Vagina (tissue), 2 donors: ENCODE results near the gene COPA. TPM values are rescaled to one million over a fixed set of nuclear protein-coding genes. Genes with fewer than 3 reads are reported as not detected.

ENCODE experiments used
- DNase-seq, 2 donors: peaks; one replicate each; pipeline ENCODE4 v3.0.0-alpha.2; 2017; ENCODE audit errors: extremely low spot score in 2 of 2
- H3K27ac ChIP-seq: fragments of 200-600 bp; sonication (generic); one replicate; pipeline ENCODE4 v1.5.1; 2019
- H3K27me3 ChIP-seq: fragments of 200-600 bp; sonication (generic); one replicate; pipeline ENCODE4 v1.5.1; 2019
- H3K36me3 ChIP-seq, 2 donors: fragments of 200-600 bp; sonication (generic); one replicate each; pipeline ENCODE4 v1.5.1; 2017 to 2019
- H3K4me1 ChIP-seq: fragments of 200-600 bp; sonication (generic); one replicate; pipeline ENCODE4 v1.5.1; 2019
- H3K4me3 ChIP-seq, 2 donors: fragments of 200-600 bp; sonication (generic); 1 replicate in 1 of 2; 2 replicates in 1 of 2; pipeline ENCODE4 v1.5.1; 2016 to 2019
- H3K9me3 ChIP-seq: fragments of 200-600 bp; sonication (generic); one replicate; pipeline ENCODE4 v1.5.1; 2019
- POLR2A ChIP-seq, 2 donors: fragments of 450-650 bp; IDR thresholded peaks; one replicate each; pipeline ENCODE4 v1.6.1; 2017; ENCODE audit warnings: antibody characterized with exemption in 2 of 2, mild to moderate bottlenecking in 2 of 2, moderate library complexity in 2 of 2
- POLR2AphosphoS5 ChIP-seq, 2 donors: sonication (generic); formaldehyde crosslinking; IDR thresholded peaks; one replicate each; pipeline ENCODE4 v1.9.0; 2017; ENCODE audit warnings: antibody characterized with exemption in 2 of 2, mild to moderate bottlenecking in 2 of 2, low read depth in 1 of 2; ENCODE audit not compliant: insufficient read depth in 1 of 2
- intact Hi-C: fragments of 100-400 bp; cut with DNase I; formaldehyde crosslinking; loops from one replicate; pipeline ENCODE4 v1.15.1; 2023
- small RNA-seq: library from RNA; depleted of rRNA; stranded (forward); fragments of <200 nt; gene quantifications from one replicate; pipeline ENCODE3, GENCODE V24; 2016
- total RNA-seq: library from RNA; depleted of rRNA; stranded (reverse); fragments of >200 nt; gene quantifications from one replicate; pipeline ENCODE4 v1.2.3, GENCODE V29; 2016
- TF ChIP-seq, protein P1 (sequence below), 3 experiments: fragments of 450-650 bp in 2 of 3; fragments of 200-600 bp in 1 of 3; sonication (generic) in 1 of 3; IDR thresholded peaks; one replicate each; pipeline ENCODE4 v1.5.1; 2017 to 2019; ENCODE audit warnings: antibody characterized with exemption in 3 of 3, mild to moderate bottlenecking in 2 of 3, moderate library complexity in 2 of 3

Gene COPA
- total RNA-seq, 1 donor from 2014 or later: 106 TPM

- DNase-seq: no peak
- TF ChIP-seq POLR2A (IDR thresholded peaks at IDR 0.05) (no peak), POLR2AphosphoS5 (IDR thresholded peaks at IDR 0.05; ENCODE audit: insufficient read depth in 1 of 2, low read depth in 1 of 2) (no peak)
- TF ChIP-seq, protein P1, sequence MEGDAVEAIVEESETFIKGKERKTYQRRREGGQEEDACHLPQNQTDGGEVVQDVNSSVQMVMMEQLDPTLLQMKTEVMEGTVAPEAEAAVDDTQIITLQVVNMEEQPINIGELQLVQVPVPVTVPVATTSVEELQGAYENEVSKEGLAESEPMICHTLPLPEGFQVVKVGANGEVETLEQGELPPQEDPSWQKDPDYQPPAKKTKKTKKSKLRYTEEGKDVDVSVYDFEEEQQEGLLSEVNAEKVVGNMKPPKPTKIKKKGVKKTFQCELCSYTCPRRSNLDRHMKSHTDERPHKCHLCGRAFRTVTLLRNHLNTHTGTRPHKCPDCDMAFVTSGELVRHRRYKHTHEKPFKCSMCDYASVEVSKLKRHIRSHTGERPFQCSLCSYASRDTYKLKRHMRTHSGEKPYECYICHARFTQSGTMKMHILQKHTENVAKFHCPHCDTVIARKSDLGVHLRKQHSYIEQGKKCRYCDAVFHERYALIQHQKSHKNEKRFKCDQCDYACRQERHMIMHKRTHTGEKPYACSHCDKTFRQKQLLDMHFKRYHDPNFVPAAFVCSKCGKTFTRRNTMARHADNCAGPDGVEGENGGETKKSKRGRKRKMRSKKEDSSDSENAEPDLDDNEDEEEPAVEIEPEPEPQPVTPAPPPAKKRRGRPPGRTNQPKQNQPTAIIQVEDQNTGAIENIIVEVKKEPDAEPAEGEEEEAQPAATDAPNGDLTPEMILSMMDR (IDR thresholded peaks at IDR 0.05): no peak
- H3K4me1 ChIP-seq: no peaks in the 10 kb centered on the region
- no peaks in the 10 kb centered on the region for H3K9me3 ChIP-seq
- H3K27me3 ChIP-seq: no peaks in the 10 kb centered on the region
- peaks cover 0 to 21% of the 10 kb centered on the region in 2 donors for H3K36me3 ChIP-seq
- no peak overlapping the region for H3K4me3 ChIP-seq
- H3K27ac ChIP-seq: no peak overlapping the region
- intact Hi-C loops: no loop called here
These were observed 99.3 kb downstream of the COPA start for GRCh38 chr1:160243767-160244166.

DNA sequence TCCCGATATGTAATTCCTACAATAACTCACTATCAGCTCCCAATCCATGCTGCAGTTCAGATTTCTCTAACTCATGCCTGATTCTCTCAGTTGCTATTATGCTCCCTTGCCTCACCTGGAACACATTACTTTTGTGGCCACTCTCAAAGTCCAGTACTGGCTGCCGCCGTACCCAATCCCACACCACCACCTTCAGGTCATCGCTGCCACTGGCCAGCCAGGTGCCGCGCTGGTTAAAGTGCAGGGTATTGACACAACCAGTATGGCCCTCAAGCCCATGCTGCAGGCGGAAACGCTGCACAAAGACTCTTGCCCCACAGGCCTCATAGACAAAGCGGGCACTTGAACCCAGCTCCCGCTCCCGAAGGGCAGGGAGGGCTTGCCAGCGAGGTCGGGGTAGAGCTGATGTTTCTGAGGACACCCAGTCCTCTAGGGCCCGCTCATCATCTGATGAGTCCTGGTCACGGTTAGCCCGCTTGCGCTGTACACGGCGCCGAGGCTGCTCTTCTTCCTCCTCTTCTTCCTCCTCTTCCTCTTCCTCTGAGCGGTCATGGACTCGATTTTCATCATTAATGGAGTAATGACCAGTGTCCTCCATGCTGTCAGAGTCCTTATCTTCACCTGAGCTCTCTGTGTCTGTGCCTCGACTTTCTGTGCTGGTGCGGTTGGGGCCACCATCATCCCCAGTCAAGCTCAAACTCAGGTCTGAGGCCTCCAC, 103.3 kb downstream of the COPA start:
- TF ChIP-seq POLR2A (IDR thresholded peaks at IDR 0.05): no peak
- no peak for TF ChIP-seq POLR2AphosphoS5 (IDR thresholded peaks at IDR 0.05; ENCODE audit: insufficient read depth in 1 of 2, low read depth in 1 of 2)
- TF ChIP-seq, protein P1 (IDR thresholded peaks at IDR 0.05): no peak
- H3K4me3 ChIP-seq: no peak overlapping the region
- intact Hi-C loops: no loop called here
- DNase-seq: no peak
- peaks cover 0 to 60% of the 10 kb centered on the region in 2 donors for H3K36me3 ChIP-seq
- H3K4me1 ChIP-seq: no peaks in the 10 kb centered on the region
- no peak overlapping the region for H3K27ac ChIP-seq
- no peaks in the 10 kb centered on the region for H3K9me3 ChIP-seq
- no peaks in the 10 kb centered on the region for H3K27me3 ChIP-seq

Small RNA genes lying within 50 kb of the gene (small RNA-seq; reads per million reads assigned to genes)
- gene RF00019 (not detected), gene RNU4-42P (not detected)

Other genes starting within 250 kb of the COPA start
- 21.6 TPM for gene IGSF8, start 244.6 kb downstream of the COPA start, total RNA-seq
- 11.0 TPM for gene ATP1A2, start 227.5 kb downstream of the COPA start, total RNA-seq
- not detected for gene ATP1A4, start 191.6 kb downstream of the COPA start, total RNA-seq
- gene CASQ1, start 152.7 kb downstream of the COPA start, total RNA-seq: not detected
- 89.1 TPM for gene PEA15, start 137.9 kb downstream of the COPA start, total RNA-seq
- gene DCAF8, start 80.7 kb downstream of the COPA start, total RNA-seq: 145 TPM
- 47.9 TPM for gene PEX19, start 58.1 kb downstream of the COPA start, total RNA-seq
- 50.6 TPM for gene NCSTN, start 133 bp upstream of the COPA start, total RNA-seq
- gene NHLH1, start 23.8 kb upstream of the COPA start, total RNA-seq: not detected
- gene VANGL2, start 57.3 kb upstream of the COPA start, total RNA-seq: 11.0 TPM
- gene SLAMF6, start 180.0 kb upstream of the COPA start, total RNA-seq: 8.6 TPM
- 8.1 TPM for gene CD84, start 236.2 kb upstream of the COPA start, total RNA-seq